Astrocyte of the cerebellum (primary cell): Measurements from ENCODE around the gene HOGA1.

Source experiments
- DNase-seq: peaks from one replicate; pipeline ENCODE4 v3.0.0-alpha.2; 2011; ENCODE audit warnings: low read depth
- H3K4me3 ChIP-seq: 2 replicates; pipeline ENCODE4 v1.5.1; 2011; ENCODE audit warnings: mild to moderate bottlenecking, low read depth, low read length, moderate library complexity
- CTCF ChIP-seq: IDR thresholded peaks from 2 replicates; pipeline ENCODE4 v1.5.1; 2012; ENCODE audit warnings: low read length, low read depth, moderate library complexity, mild to moderate bottlenecking; ENCODE audit errors: missing control alignments
- in situ Hi-C: cut with HindIII; loops from 2 replicates; pipeline ENCODE4 v1.10.0; 2017; ENCODE audit warnings: low sequenced_read_pairs

Gene HOGA1

GRCh38 chr10:97577701-97578100 lies 6.5 kb upstream of the HOGA1 start:
- DNase-seq: no peak
- H3K4me3 ChIP-seq: no peak overlapping the region
- in situ Hi-C loops: no loop called here
- no peak for TF ChIP-seq CTCF

- no peak for TF ChIP-seq CTCF
- no peak overlapping the region for H3K4me3 ChIP-seq
- in situ Hi-C loops: no loop called here
- DNase-seq: no peak
These were observed 5.9 kb upstream of the HOGA1 start for GRCh38 chr10:97578171-97578844.

GRCh38 chr10:97580421-97581367 lies 3.5 kb upstream of the HOGA1 start:
- H3K4me3 ChIP-seq: no peak overlapping the region
- in situ Hi-C loops: no loop called here
- no peak for DNase-seq
- TF ChIP-seq CTCF: no peak

- no peak for TF ChIP-seq CTCF
- DNase-seq: no peak
- no peak overlapping the region for H3K4me3 ChIP-seq
- in situ Hi-C loops: no loop called here
These were observed 2.0 kb upstream of the HOGA1 start for GRCh38 chr10:97582169-97582568.

- H3K4me3 ChIP-seq: no peak overlapping the region
- TF ChIP-seq CTCF: no peak
- no peak for DNase-seq
- in situ Hi-C loops: no loop called here
These were observed 713 bp upstream of the HOGA1 start for GRCh38 chr10:97583476-97583875.

GRCh38 chr10:97584798-97585438 lies 729 bp downstream of the HOGA1 start:
- in situ Hi-C loops: no loop called here
- no peak for DNase-seq
- H3K4me3 ChIP-seq: no peak overlapping the region

More at GRCh38 chr10:97584798-97585438, 729 bp downstream of the HOGA1 start:
- TF ChIP-seq CTCF: no peak
